Astrocyte (in vitro differentiated cells and primary cell): ENCODE data around the gene CLCNKA.

Experiments used
- EZH2 ChIP-seq: IDR thresholded peaks from 2 replicates; pipeline ENCODE4 v1.6.1; 2012; ENCODE audit warnings: mild to moderate bottlenecking, low read length, inconsistent platforms; ENCODE audit not compliant: insufficient read depth
- TF ChIP-seq, protein P1 (sequence below): IDR thresholded peaks from 2 replicates; pipeline ENCODE4 v1.5.1; 2011; ENCODE audit warnings: low read depth, mild to moderate bottlenecking, inconsistent platforms, low read length, moderate library complexity; ENCODE audit not compliant: insufficient read depth

DNA sequence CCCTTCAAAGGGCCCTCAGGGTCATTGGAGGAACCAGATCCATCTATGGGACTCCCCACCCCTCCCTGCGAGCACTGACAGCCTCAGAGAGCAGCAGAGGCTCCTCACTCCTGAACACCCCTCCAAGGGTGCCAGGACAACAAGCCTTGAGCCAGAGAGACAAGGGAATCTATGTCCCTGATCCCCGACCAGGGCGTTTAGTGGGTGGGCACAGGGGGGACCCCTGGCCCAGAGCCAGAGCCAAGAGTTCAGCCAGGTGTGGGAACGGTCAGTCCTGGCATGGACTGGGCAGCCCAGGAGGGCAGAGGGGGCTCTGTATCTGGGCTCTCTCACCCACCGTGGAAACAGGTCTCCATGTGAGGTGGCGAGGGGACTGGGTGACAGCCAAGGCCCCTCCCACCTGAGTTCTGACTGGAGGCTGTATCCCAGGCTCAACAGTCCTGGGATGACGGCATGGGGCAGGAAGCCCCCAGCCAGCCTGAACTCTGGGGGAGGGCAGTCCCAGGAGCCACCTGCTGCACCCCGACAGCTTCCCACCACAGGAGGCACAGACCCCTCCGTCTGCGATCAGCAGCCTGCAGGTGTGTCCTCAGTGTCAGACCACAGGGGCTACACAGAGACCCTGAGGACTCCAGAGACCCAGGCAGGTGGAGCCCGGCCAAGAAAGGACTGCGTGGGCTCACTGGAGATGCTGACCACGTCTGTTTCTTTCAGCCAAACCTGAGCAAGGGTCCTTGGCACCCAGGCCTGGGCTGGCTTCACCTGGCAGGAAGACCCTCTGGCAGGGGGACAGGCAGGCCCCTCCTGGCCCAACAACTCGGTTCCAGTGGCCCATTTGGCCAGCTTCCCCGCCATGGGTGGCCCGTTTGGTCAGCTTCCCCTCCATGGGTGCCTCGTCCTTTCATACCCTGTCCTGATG lies 29.0 kb upstream of the CLCNKA start:
- TF ChIP-seq, protein P1, sequence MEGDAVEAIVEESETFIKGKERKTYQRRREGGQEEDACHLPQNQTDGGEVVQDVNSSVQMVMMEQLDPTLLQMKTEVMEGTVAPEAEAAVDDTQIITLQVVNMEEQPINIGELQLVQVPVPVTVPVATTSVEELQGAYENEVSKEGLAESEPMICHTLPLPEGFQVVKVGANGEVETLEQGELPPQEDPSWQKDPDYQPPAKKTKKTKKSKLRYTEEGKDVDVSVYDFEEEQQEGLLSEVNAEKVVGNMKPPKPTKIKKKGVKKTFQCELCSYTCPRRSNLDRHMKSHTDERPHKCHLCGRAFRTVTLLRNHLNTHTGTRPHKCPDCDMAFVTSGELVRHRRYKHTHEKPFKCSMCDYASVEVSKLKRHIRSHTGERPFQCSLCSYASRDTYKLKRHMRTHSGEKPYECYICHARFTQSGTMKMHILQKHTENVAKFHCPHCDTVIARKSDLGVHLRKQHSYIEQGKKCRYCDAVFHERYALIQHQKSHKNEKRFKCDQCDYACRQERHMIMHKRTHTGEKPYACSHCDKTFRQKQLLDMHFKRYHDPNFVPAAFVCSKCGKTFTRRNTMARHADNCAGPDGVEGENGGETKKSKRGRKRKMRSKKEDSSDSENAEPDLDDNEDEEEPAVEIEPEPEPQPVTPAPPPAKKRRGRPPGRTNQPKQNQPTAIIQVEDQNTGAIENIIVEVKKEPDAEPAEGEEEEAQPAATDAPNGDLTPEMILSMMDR: no peak
- no peak for TF ChIP-seq EZH2
